Superior temporal gyrus (tissue), 1 donor: ENCODE data around the gene SAMD9L.
"Not testable (repeated sequence)": the region's sequence is repeated elsewhere in the genome, so short reads cannot be mapped to it uniquely, and the experiment has no call there.

Experiments used
- DNase-seq: peaks from one replicate; pipeline ENCODE4 v3.0.0-alpha.2; 2016; ENCODE audit errors: extremely low spot score

SAMD9L gene

GRCh38 chr7:93146036-93146435 lies 2.1 kb downstream of the SAMD9L start:
- DNase-seq = no peak

GRCh38 chr7:93145354-93145753 lies 2.8 kb downstream of the SAMD9L start:
- DNase-seq = no peak

GRCh38 chr7:93142127-93142526 lies 6.1 kb downstream of the SAMD9L start:
- DNase-seq = no peak

GRCh38 chr7:93140582-93141191 lies 7.5 kb downstream of the SAMD9L start:
- no peak for DNase-seq

GRCh38 chr7:93138576-93138975 lies 9.6 kb downstream of the SAMD9L start:
- DNase-seq = no peak

GRCh38 chr7:93133005-93133404 lies 15.2 kb downstream of the SAMD9L start:
- no peak for DNase-seq

GRCh38 chr7:93132216-93132615 lies 16.0 kb downstream of the SAMD9L start:
- DNase-seq = no peak

- DNase-seq = not testable (repeated sequence)
These were observed 21.2 kb downstream of the SAMD9L start for GRCh38 chr7:93126954-93127353.

- DNase-seq = not testable (repeated sequence)
These were observed 24.7 kb downstream of the SAMD9L start for GRCh38 chr7:93123532-93123931.

GRCh38 chr7:93120592-93121549 lies 27.3 kb downstream of the SAMD9L start:
- no peak for DNase-seq

- no peak for DNase-seq
These were observed 28.8 kb downstream of the SAMD9L start for GRCh38 chr7:93119191-93119905.

- DNase-seq = peak; percentile 55
These were observed 30.2 kb downstream of the SAMD9L start, which contains the start of gene SAMD9 for GRCh38 chr7:93117852-93118530. Gene SAMD9, minus strand, starts transcription at chr7:93117979. Its CDS starts 11,882 bp downstream, at chr7:93106097.

GRCh38 chr7:93117327-93117726 lies 30.9 kb downstream of the SAMD9L start:
- DNase-seq = no peak

- DNase-seq = no peak
These were observed 32.4 kb downstream of the SAMD9L start for GRCh38 chr7:93115796-93116195.

GRCh38 chr7:93108003-93108402 lies 40.2 kb downstream of the SAMD9L start:
- no peak for DNase-seq

GRCh38 chr7:93097388-93097787 lies 50.8 kb downstream of the SAMD9L start:
- no peak for DNase-seq

GRCh38 chr7:93092757-93093370 lies 55.3 kb downstream of the SAMD9L start:
- DNase-seq = no peak
